ENCODE data around the gene PHRF1.

PHRF1 gene

GRCh38 chr11:616320-617198 lies 40.3 kb downstream of the PHRF1 start:
- no peak for DNase-seq

- DNase-seq: no peak
Observed at GRCh38 chr11:617199-617911, 41.1 kb downstream of the PHRF1 start.

GRCh38 chr11:617912-618682 lies 41.8 kb downstream of the PHRF1 start:
- DNase-seq: no peak

GRCh38 chr11:618856-619627 lies 42.8 kb downstream of the PHRF1 start:
- DNase-seq: no peak

- no peak for DNase-seq
Observed at GRCh38 chr11:619628-620050, 43.4 kb downstream of the PHRF1 start.

- DNase-seq: no peak
Observed at GRCh38 chr11:620201-620600, 43.9 kb downstream of the PHRF1 start.

- DNase-seq: no peak
Observed at GRCh38 chr11:620935-621814, 44.9 kb downstream of the PHRF1 start.

GRCh38 chr11:621838-622237 lies 45.6 kb downstream of the PHRF1 start:
- DNase-seq: no peak

- DNase-seq: no peak
Observed at GRCh38 chr11:623349-623869, 47.1 kb downstream of the PHRF1 start.

GRCh38 chr11:623999-624704 lies 47.9 kb downstream of the PHRF1 start:
- DNase-seq: peak; percentile 47

GRCh38 chr11:624705-625635 lies 48.7 kb downstream of the PHRF1 start, which contains the start of gene CDHR5:
Gene CDHR5 (minus strand): TSS chr11:624955. CDS start chr11:624902, 53 bp downstream.
- no peak for DNase-seq

- DNase-seq: no peak
Observed at GRCh38 chr11:625636-626268, 49.5 kb downstream of the PHRF1 start.

GRCh38 chr11:626475-627307 lies 50.4 kb downstream of the PHRF1 start, which contains the start of gene SCT:
Gene SCT (minus strand): TSS chr11:627181. CDS start chr11:627143, 38 bp downstream.
- no peak for DNase-seq

GRCh38 chr11:627308-627576 lies 51.0 kb downstream of the PHRF1 start:
- DNase-seq: no peak

- DNase-seq: no peak
Observed at GRCh38 chr11:628056-628455, 51.8 kb downstream of the PHRF1 start.

- DNase-seq: no peak
Observed at GRCh38 chr11:629237-629583, 52.9 kb downstream of the PHRF1 start.

GRCh38 chr11:630871-631270 lies 54.6 kb downstream of the PHRF1 start:
- no peak for DNase-seq

- no peak for DNase-seq
Observed at GRCh38 chr11:635945-636510, 59.8 kb downstream of the PHRF1 start.
